ENCODE data around the gene PPP2R5B. TPM values are rescaled to one million over a fixed set of nuclear protein-coding genes. Genes with fewer than 3 reads are reported as not detected.

Gene PPP2R5B
- total RNA-seq, 1 donor from 2014 or later = 12.6 TPM

DNA sequence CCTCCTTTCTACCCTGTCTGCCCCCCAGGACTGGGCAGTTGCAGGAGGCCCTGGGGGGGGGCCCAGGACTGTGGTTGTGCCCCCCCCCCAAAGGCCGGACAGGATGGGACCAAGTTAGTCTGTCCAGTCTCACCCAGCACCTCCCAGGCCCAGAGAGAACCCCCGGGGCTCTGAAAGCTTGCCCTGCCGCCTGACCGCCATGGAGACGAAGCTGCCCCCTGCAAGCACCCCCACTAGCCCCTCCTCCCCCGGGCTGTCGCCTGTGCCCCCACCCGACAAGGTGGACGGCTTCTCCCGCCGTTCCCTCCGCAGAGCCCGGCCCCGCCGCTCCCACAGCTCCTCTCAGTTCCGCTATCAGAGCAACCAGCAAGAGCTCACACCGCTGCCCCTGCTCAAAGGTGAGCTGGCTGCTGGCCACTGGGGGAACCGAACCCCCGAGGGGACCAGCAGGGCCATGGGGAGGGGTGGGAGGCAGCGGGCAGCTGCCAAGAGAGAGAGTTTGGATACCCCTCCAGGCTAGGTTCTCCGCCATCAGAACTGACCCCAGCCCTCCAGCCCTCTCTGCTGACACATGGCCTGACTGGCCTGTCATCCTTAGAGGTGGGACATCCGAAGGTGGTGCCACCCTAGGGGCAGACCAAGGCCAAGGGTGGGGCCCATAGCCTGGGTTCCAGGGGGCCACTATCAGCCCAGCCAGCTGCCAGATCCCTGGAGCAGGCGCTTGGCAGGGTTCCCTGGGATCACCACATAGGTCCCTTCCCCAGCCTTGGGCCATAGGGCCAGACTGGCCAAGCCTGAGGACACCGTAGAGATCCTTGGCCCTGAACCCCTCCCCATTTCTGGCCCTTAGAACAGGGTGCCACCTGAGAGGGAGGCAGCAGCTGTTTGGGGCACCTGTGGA is 1.3 kb downstream of the PPP2R5B start:
- CTCF ChIA-PET = interaction anchor here (1.1 kb wide), 1 partner anchor 89 kb away, joined by 4 read pairs; the partner anchor contains the start of gene ARL2
- ATAC-seq (ENCODE audit: low read depth) (no peak), DNase-seq (no peak)
- POLR2A ChIA-PET = interaction anchor here (1.4 to 1.9 kb wide), 3 partner anchors 61 to 209 kb away, joined by 3 to 6 read pairs (median 5); partner anchors contain the start of gene ARL2
- intact Hi-C loops (cut with micrococcal nuclease) = no loop called here
- Mint-ChIP-seq H3K4me3 (peak overlapping the region; percentile 93), H3K9me3 (no peaks in the 10 kb centered on the region), H3K27ac (no peak overlapping the region), H3K4me1 (peaks cover 18% of the 10 kb centered on the region), H3K27me3 (no peaks in the 10 kb centered on the region), H3K36me3 (ENCODE audit: low read depth) (peaks cover 32% of the 10 kb centered on the region)
- TF ChIP-seq, protein P1, sequence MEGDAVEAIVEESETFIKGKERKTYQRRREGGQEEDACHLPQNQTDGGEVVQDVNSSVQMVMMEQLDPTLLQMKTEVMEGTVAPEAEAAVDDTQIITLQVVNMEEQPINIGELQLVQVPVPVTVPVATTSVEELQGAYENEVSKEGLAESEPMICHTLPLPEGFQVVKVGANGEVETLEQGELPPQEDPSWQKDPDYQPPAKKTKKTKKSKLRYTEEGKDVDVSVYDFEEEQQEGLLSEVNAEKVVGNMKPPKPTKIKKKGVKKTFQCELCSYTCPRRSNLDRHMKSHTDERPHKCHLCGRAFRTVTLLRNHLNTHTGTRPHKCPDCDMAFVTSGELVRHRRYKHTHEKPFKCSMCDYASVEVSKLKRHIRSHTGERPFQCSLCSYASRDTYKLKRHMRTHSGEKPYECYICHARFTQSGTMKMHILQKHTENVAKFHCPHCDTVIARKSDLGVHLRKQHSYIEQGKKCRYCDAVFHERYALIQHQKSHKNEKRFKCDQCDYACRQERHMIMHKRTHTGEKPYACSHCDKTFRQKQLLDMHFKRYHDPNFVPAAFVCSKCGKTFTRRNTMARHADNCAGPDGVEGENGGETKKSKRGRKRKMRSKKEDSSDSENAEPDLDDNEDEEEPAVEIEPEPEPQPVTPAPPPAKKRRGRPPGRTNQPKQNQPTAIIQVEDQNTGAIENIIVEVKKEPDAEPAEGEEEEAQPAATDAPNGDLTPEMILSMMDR (IDR thresholded peaks at IDR 0.05) = no peak

DNA sequence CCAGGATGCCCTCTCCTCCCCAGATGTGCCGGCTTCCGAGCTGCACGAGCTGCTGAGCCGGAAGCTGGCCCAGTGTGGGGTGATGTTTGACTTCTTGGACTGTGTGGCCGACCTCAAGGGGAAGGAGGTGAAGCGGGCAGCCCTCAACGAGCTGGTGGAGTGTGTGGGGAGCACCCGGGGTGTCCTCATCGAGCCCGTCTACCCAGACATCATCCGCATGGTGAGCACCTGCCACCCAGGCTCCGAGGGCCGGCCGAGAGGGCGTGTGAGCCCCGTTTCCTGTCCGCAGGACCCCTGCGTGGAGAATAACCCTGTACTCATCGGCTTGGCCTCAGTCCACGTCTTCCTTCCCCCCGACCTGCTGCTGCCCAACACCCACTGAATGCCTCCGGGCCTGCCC is 2.2 kb downstream of the PPP2R5B start:
- Mint-ChIP-seq H3K36me3 (ENCODE audit: low read depth) (peaks cover 40% of the 10 kb centered on the region), H3K4me3 (peak overlapping the region; percentile 41), H3K27ac (no peak overlapping the region), H3K9me3 (no peaks in the 10 kb centered on the region), H3K4me1 (peaks cover 18% of the 10 kb centered on the region), H3K27me3 (no peaks in the 10 kb centered on the region)
- ATAC-seq (ENCODE audit: low read depth) (no peak), DNase-seq (no peak)
- ChIA-PET CTCF (no interaction called here), POLR2A (no interaction called here)
- intact Hi-C loops (cut with micrococcal nuclease) = no loop called here
- TF ChIP-seq, protein P1 (IDR thresholded peaks at IDR 0.05) = no peak

DNA sequence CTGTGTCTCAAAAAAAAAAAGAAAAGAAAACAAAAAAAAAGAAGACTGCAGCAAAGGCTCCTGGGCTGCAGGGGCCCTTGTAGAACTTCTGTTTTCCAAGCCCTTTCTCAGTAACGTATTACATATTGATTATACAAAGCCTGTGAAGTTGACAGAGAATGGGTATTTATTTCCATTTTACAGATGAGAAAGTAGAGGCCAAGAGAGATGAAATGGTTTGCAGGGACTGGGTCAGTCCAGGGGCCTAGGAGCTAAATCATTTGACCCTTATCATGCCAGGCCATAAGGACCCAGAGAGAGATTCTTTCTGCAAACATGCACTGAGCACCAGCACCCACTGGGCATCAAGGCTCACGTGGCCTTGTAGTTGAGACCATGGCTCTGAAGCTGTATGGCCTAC is 4.5 kb downstream of the PPP2R5B start:
- H3K36me3 Mint-ChIP-seq (ENCODE audit: low read depth) = peaks cover 58% of the 10 kb centered on the region
- ChIA-PET POLR2A (no interaction called here), CTCF (no interaction called here)
- TF ChIP-seq, protein P1 (IDR thresholded peaks at IDR 0.05) = no peak
- H3K9me3 Mint-ChIP-seq = no peaks in the 10 kb centered on the region
- ATAC-seq (ENCODE audit: low read depth) (no peak), DNase-seq (no peak)
- no peaks in the 10 kb centered on the region for H3K27me3 Mint-ChIP-seq
- intact Hi-C loops (cut with micrococcal nuclease) = no loop called here
- no peak overlapping the region for H3K27ac Mint-ChIP-seq
- peaks cover 13% of the 10 kb centered on the region for H3K4me1 Mint-ChIP-seq
- H3K4me3 Mint-ChIP-seq = no peak overlapping the region

DNA sequence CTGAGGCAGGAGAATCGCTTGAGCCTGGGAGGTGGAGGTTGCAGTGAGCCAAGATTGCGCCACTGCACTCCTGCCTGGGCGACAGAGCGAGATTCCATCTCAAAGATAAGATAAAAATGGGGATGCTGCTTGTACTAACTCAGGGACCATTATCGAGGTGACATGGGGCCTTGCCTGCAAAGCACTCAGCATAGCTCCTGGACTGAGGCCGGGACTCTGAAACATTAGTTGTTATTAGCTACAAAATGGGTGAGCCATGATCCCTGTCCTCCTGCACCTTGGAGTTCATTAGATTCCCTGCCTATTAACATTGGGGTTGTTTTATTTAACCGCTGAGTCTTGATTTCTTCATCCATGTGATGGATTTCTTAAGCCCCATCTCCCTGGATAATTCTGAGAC is 5.1 kb downstream of the PPP2R5B start:
- H3K4me3 Mint-ChIP-seq = no peak overlapping the region
- H3K4me1 Mint-ChIP-seq = peaks cover 8% of the 10 kb centered on the region
- ATAC-seq (ENCODE audit: low read depth) (no peak), DNase-seq (no peak)
- H3K9me3 Mint-ChIP-seq = no peaks in the 10 kb centered on the region
- CTCF ChIA-PET = no interaction called here
- TF ChIP-seq, protein P1 (IDR thresholded peaks at IDR 0.05) = no peak
- POLR2A ChIA-PET = interaction anchor here (0.6 kb wide), 1 partner anchor 39 kb away, joined by 3 read pairs; no protein-coding TSS in a partner anchor
- H3K36me3 Mint-ChIP-seq (ENCODE audit: low read depth) = peaks cover 63% of the 10 kb centered on the region
- no peak overlapping the region for H3K27ac Mint-ChIP-seq
- intact Hi-C loops (cut with micrococcal nuclease) = no loop called here
- no peaks in the 10 kb centered on the region for H3K27me3 Mint-ChIP-seq

DNA sequence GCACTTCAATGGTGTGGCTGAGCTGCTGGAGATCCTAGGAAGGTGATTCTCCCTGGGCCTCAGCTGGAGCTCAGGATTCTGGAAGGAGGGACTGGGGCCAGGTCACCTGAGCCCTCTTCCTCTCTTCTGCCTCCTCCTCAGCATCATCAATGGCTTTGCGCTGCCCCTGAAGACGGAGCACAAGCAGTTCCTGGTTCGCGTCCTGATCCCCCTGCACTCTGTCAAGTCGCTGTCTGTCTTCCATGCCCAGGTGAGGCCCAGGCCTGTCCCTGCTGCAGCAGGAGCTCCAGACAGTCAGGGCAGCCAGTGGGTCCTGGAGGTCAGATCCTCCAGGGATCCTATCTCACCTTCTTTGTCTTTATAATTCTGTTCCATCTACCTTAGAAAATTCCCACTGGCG is 5.9 kb downstream of the PPP2R5B start:
- TF ChIP-seq, protein P1 (IDR thresholded peaks at IDR 0.05) = no peak
- DNase-seq (no peak), ATAC-seq (ENCODE audit: low read depth) (no peak)
- intact Hi-C loops (cut with micrococcal nuclease) = no loop called here
- Mint-ChIP-seq H3K9me3 (no peaks in the 10 kb centered on the region), H3K27ac (no peak overlapping the region), H3K27me3 (no peaks in the 10 kb centered on the region), H3K36me3 (ENCODE audit: low read depth) (peaks cover 69% of the 10 kb centered on the region), H3K4me1 (peaks cover 3% of the 10 kb centered on the region), H3K4me3 (no peak overlapping the region)
- POLR2A ChIA-PET = no interaction called here
- CTCF ChIA-PET = no interaction called here
